Measurements from ENCODE around the gene DGCR6L.

DNA sequence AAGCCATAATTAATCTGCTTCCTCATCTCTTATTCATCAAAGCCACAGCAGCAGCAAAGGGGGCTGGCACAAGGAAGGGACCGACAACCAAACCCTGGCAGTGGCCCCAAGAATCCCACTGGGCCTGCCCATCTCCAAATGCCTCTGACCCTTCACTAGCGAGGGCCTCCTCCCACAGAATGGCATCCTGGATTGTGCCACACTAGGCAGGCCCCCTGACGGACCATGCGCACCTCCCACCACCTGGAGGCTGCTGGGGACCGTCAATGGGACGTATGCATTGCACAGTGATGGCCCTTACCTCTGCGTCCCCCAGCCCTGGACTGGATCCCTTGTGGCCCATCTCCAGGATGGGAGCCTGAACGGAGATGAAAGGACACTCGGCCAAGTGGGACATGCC lies 47.7 kb downstream of the DGCR6L start:
- TF ChIP-seq, protein P1, sequence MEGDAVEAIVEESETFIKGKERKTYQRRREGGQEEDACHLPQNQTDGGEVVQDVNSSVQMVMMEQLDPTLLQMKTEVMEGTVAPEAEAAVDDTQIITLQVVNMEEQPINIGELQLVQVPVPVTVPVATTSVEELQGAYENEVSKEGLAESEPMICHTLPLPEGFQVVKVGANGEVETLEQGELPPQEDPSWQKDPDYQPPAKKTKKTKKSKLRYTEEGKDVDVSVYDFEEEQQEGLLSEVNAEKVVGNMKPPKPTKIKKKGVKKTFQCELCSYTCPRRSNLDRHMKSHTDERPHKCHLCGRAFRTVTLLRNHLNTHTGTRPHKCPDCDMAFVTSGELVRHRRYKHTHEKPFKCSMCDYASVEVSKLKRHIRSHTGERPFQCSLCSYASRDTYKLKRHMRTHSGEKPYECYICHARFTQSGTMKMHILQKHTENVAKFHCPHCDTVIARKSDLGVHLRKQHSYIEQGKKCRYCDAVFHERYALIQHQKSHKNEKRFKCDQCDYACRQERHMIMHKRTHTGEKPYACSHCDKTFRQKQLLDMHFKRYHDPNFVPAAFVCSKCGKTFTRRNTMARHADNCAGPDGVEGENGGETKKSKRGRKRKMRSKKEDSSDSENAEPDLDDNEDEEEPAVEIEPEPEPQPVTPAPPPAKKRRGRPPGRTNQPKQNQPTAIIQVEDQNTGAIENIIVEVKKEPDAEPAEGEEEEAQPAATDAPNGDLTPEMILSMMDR (IDR thresholded peaks at IDR 0.05): no peak
- TF ChIP-seq POLR2A (IDR thresholded peaks at IDR 0.05): no peak

All from lower leg skin (tissue), 3 donors.